ENCODE data around the gene NLRP9.

The NLRP9 gene

DNA sequence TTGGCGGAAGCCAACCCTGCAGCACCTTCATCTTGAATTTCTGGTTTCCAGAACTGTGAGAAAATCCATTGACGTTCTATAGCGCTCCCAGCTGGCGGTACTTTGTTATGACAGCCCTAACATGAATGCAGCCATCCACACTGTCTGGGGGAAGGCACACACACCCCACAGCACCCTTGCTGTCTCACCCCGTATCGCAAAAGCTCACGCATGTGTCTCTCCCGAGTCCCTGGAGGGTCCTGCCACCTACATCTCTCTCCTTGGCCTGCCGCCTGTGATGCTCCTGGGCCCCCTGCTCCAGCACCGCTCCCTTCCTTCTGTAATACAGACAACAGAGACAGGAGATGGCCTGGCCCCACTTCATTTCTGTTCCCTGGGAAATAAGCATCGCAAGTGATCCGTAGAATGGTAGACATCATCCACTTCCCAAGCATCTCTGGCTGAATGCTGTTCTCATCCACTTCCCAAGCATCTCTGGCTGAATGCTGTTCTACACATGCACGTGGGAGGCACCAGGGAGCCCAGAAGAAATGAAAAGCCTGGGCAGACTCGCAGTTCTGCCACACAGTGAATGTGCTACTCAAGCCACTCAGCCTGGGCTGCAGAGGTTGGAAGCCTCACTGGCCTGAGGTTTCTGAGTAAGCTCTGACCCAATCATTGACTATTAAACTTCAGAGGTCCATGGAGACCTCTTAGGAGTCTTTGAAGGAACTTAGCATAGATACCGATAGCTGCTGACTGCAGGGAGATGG, 33.5 kb downstream of the NLRP9 start:
- H3K27me3 ChIP-seq = no peaks in the 10 kb centered on the region
- H3K36me3 ChIP-seq = peaks cover 6 to 22% (median 11%) of the 10 kb centered on the region in 3 donors
- peak in 1 of 2 donors; percentile 24 for DNase-seq
- TF ChIP-seq, protein P1, sequence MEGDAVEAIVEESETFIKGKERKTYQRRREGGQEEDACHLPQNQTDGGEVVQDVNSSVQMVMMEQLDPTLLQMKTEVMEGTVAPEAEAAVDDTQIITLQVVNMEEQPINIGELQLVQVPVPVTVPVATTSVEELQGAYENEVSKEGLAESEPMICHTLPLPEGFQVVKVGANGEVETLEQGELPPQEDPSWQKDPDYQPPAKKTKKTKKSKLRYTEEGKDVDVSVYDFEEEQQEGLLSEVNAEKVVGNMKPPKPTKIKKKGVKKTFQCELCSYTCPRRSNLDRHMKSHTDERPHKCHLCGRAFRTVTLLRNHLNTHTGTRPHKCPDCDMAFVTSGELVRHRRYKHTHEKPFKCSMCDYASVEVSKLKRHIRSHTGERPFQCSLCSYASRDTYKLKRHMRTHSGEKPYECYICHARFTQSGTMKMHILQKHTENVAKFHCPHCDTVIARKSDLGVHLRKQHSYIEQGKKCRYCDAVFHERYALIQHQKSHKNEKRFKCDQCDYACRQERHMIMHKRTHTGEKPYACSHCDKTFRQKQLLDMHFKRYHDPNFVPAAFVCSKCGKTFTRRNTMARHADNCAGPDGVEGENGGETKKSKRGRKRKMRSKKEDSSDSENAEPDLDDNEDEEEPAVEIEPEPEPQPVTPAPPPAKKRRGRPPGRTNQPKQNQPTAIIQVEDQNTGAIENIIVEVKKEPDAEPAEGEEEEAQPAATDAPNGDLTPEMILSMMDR (IDR thresholded peaks at IDR 0.05) = no peak
- no peak overlapping the region for H3K27ac ChIP-seq
- no peaks in the 10 kb centered on the region for H3K9me3 ChIP-seq
- no peak overlapping the region for H3K4me3 ChIP-seq
- H3K4me1 ChIP-seq = no peaks in the 10 kb centered on the region
- intact Hi-C loops (cut with DNase I; ENCODE audit: low total_unique reads) = no loop called here

DNA sequence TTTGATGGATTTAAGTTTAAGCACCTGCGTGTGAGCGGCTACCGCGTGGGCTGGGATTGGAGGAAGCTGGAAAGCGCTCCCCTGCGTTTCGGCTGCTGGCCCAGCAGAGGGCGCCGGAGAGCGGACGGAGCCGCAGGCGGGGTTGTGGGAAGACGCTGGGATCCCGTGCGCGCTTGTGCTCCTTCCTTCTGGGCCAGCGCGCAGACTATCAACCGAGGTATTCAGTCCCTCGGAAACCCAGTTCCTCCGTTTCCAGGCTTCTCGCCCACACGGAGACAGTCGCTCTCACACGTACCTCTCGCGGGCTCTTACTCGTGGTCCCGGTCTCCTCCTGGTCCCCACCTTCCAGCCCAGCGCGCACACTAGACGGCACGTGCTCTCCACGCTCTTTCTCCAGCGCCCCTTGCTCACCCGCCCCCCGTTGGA, 34.4 kb downstream of the NLRP9 start:
- TF ChIP-seq, protein P1 (IDR thresholded peaks at IDR 0.05) = peak; percentile 39 to 66
- H3K4me3 ChIP-seq = no peak overlapping the region
- peak in 1 of 2 donors; percentile 65 for DNase-seq
- H3K4me1 ChIP-seq = no peaks in the 10 kb centered on the region
- H3K36me3 ChIP-seq = peaks cover 6 to 31% (median 11%) of the 10 kb centered on the region in 3 donors
- intact Hi-C loops (cut with DNase I; ENCODE audit: low total_unique reads) = no loop called here
- no peaks in the 10 kb centered on the region for H3K9me3 ChIP-seq
- H3K27me3 ChIP-seq = no peaks in the 10 kb centered on the region
- no peak overlapping the region for H3K27ac ChIP-seq

DNA sequence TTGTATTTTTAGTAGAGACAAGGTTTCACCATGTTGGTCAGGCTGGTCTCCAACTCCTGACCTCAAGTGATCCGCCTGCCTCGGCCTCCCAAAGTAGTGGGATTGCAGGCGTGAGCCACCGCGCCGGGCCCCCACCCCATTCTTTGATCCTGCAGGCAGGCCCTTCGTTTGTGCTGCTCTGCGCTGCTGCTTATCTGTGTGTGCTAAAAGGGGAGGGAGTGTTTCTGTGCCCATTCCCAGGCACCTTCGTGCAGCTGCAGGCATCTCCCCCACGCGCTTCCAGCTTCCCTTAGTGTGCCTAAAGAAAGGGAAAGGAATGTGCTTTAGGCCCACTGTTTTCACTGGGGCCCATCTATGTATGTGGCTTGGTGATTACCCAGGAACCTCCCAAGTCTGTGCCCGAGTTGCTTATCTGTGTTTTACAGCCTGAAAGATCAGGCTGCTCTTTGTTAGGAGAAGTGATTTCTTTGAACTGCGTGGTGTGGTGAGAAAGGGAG, 36.0 kb downstream of the NLRP9 start:
- Histone ChIP-seq H3K36me3 (peaks cover 6 to 46% (median 11%) of the 10 kb centered on the region in 3 donors), H3K27ac (no peak overlapping the region), H3K4me3 (no peak overlapping the region), H3K4me1 (no peaks in the 10 kb centered on the region), H3K27me3 (no peaks in the 10 kb centered on the region), H3K9me3 (no peaks in the 10 kb centered on the region)
- TF ChIP-seq, protein P1 (IDR thresholded peaks at IDR 0.05) = no peak
- peak in 1 of 2 donors; percentile 29 for DNase-seq
- intact Hi-C loops (cut with DNase I; ENCODE audit: low total_unique reads) = no loop called here

DNA sequence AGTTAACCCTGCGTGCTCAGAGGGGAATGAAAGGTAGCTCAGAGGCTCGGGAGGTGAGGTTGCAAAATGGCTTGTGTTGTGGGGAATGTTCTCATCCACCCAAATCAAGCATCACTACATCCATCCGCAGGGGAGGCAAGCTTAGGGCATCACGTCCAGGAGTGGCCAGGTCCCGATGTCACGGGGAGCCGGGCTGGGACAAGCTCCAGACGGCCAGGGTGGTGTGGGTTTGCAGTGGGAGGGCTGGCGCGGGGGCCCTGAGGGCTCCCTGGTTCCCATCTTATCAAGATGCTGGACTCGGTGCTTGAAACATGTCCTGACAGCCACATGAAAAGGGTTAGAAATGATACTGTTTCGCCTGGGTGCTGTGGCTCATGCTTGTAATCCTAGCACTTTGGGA, 37.4 kb downstream of the NLRP9 start:
- TF ChIP-seq, protein P1 (IDR thresholded peaks at IDR 0.05) = no peak
- Histone ChIP-seq H3K4me1 (no peaks in the 10 kb centered on the region), H3K36me3 (peaks cover 12 to 60% (median 21%) of the 10 kb centered on the region in 3 donors), H3K27ac (no peak overlapping the region), H3K9me3 (no peaks in the 10 kb centered on the region), H3K4me3 (no peak overlapping the region), H3K27me3 (no peaks in the 10 kb centered on the region)
- intact Hi-C loops (cut with DNase I; ENCODE audit: low total_unique reads) = no loop called here
- DNase-seq = peak in 1 of 2 donors; percentile 47

DNA sequence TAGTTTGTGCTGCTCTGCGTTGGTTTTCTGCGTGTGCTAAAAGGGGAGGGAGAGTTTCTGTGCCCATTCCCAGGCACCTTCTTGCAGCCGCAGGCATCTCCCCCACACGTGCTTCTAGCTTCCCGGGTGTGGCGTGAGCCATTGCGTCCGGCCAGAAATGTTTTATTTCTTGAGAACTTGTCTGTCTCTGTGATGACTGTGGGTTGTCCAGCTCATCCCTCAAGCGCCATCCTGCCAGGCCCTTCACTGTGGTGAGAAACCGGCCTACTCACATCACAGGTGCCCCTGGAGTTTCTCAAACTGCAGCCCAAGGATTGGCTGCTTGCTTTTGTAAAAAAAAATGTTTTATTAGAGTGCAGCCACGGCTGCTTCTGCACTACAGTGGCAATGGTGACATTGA, 39.0 kb downstream of the NLRP9 start:
- Histone ChIP-seq H3K36me3 (peaks cover 23 to 69% (median 30%) of the 10 kb centered on the region in 3 donors), H3K27me3 (no peaks in the 10 kb centered on the region), H3K27ac (no peak overlapping the region), H3K4me1 (no peaks in the 10 kb centered on the region), H3K4me3 (no peak overlapping the region), H3K9me3 (no peaks in the 10 kb centered on the region)
- DNase-seq = peak in 1 of 2 donors; percentile 34
- TF ChIP-seq, protein P1 (IDR thresholded peaks at IDR 0.05) = no peak
- intact Hi-C loops (cut with DNase I; ENCODE audit: low total_unique reads) = no loop called here

All from tibial artery (tissue), 4 donors.